Central memory CD8-positive, alpha-beta T cell (primary cell): ENCODE measurements around the gene C14orf180.

ENCODE experiments used
- ATAC-seq: fragments of 150-1000 bp; cut with Tn5 transposase; replicated peaks from 2 replicates; pipeline ENCODE4 v1.10.0; 2022; ENCODE audit warnings: mild to moderate bottlenecking, moderate FRiP score, moderate number of reproducible peaks; ENCODE audit not compliant: poor library complexity, severe bottlenecking; ENCODE audit errors: extremely low read depth
- DNase-seq, 2 donors: peaks; one replicate each; pipeline ENCODE4 v3.0.0; 2021; ENCODE audit warnings: low spot score in 2 of 2
- H3K27ac Mint-ChIP-seq: one replicate; pipeline ENCODE4 v1.8.0; 2022; ENCODE audit warnings: low read depth, mild to moderate bottlenecking, moderate library complexity, mixed read lengths
- H3K27me3 Mint-ChIP-seq: one replicate; pipeline ENCODE4 v1.8.0; 2022; ENCODE audit warnings: mixed read lengths
- H3K36me3 Mint-ChIP-seq: one replicate; pipeline ENCODE4 v1.8.0; 2022; ENCODE audit warnings: mild to moderate bottlenecking, moderate library complexity, mixed read lengths; ENCODE audit not compliant: insufficient read depth
- H3K4me1 Mint-ChIP-seq: one replicate; pipeline ENCODE4 v1.8.0; 2022; ENCODE audit warnings: mixed read lengths
- H3K4me3 Mint-ChIP-seq: one replicate; pipeline ENCODE4 v1.8.0; 2022; ENCODE audit warnings: mild to moderate bottlenecking, moderate library complexity, mixed read lengths
- H3K9me3 Mint-ChIP-seq: one replicate; pipeline ENCODE4 v1.8.0; 2022; ENCODE audit warnings: mixed read lengths

Gene C14orf180

DNA sequence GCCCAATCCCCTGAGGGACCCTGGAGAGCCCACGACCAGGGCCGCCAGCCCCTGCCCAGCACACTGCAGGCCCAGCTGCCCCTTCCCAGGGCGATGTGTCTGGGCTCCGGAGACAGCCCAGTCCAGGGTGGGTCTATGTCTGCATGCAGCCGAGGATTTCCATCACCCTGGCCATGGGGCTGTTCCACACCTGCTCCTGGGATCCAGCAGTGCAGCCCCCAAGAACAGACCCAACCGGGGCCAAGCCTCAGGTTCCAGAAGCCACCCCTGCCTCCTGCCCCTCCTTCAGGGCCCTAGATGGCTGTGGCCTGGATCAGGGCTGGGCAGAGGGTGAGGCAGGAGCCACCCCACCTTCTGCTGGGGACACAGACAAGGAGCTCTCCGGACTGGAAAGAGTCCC lies 11.5 kb downstream of the C14orf180 start:
- Mint-ChIP-seq H3K4me3 (no peak overlapping the region), H3K4me1 (no peaks in the 10 kb centered on the region), H3K9me3 (no peaks in the 10 kb centered on the region), H3K27ac (no peak overlapping the region), H3K36me3 (peaks cover 2% of the 10 kb centered on the region), H3K27me3 (peaks cover 1% of the 10 kb centered on the region)
- ATAC-seq (no peak), DNase-seq (no peak)

DNA sequence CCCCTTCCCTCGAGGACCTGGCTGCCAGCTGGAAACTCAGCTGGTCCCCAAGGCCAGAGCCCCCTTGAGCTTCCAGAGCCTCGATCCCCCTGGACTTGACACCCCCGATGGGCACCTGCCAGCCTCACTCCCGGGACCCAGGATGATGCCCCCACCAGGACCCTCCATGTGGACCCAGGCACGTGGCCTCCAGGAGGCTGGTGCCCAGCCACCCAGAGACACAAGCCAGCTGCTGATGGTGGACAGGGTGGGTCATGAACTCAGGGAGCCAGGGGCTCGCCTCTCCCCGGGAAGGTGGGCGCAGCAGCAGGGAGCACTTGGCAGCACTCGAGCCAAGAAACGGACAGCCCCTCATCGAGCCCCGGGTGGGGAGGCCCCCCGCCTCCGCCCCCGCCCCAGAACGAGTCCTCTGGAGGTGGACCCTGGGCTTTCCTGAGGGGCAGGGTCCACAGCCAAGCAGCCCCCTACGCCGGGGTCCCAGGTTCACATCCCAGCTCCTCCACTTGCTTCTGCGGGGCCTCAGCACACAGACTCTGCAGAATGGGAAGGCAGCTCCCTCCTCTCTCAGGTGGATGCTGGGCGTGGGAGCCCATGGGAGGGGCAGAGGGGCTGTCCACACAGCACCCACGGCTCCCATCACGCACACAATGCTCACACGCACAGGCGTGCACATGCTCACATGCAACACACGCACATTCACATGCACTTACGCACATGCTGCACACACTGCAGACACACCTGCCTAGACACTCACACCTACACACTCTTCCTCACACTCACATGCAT lies 12.1 kb downstream of the C14orf180 start:
- H3K36me3 Mint-ChIP-seq = peaks cover 2% of the 10 kb centered on the region
- no peak overlapping the region for H3K27ac Mint-ChIP-seq
- ATAC-seq (no peak), DNase-seq (no peak)
- peaks cover 8% of the 10 kb centered on the region for H3K27me3 Mint-ChIP-seq
- H3K4me1 Mint-ChIP-seq = no peaks in the 10 kb centered on the region
- H3K9me3 Mint-ChIP-seq = no peaks in the 10 kb centered on the region
- no peak overlapping the region for H3K4me3 Mint-ChIP-seq

DNA sequence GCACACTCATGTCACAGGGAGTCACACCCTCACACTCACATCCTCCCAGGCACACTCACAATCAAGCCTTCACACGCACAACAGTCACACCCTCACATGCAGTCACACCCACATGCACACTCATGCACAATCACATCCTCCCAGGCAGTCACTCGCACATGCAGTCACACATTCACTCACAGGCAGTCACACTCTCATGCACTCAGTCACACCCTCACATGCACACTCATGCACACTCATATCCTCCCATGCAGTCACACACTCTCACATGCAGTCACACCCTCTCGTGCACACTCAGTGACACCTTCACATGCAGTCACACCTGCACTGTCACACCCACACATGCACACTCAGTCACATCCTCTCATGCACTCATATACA lies 12.7 kb downstream of the C14orf180 start:
- H3K36me3 Mint-ChIP-seq = peaks cover 2% of the 10 kb centered on the region
- peaks cover 9% of the 10 kb centered on the region for H3K27me3 Mint-ChIP-seq
- ATAC-seq = no peak
- H3K4me1 Mint-ChIP-seq = no peaks in the 10 kb centered on the region
- DNase-seq = no peak
- no peak overlapping the region for H3K4me3 Mint-ChIP-seq
- H3K9me3 Mint-ChIP-seq = no peaks in the 10 kb centered on the region
- H3K27ac Mint-ChIP-seq = no peak overlapping the region

DNA sequence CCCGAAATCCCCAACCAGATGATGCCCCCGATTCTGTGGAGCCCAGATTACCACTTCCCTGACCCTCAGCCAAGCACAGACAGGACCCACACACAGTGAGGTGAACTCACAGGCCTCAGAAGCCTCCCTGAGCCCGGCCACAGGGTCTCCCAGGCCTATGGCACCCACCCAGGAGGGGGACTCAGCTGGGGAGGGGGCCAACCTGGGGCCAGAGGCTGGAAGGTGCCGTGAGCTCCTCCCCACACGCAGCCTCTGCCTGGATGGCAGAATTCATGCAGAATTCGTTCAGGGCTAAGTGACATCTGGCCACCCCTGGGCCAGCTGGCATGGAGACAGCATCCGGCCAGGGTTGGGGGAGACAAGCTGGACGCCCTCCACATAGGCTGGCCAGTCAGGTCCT lies 13.2 kb downstream of the C14orf180 start:
- H3K9me3 Mint-ChIP-seq = no peaks in the 10 kb centered on the region

DNA sequence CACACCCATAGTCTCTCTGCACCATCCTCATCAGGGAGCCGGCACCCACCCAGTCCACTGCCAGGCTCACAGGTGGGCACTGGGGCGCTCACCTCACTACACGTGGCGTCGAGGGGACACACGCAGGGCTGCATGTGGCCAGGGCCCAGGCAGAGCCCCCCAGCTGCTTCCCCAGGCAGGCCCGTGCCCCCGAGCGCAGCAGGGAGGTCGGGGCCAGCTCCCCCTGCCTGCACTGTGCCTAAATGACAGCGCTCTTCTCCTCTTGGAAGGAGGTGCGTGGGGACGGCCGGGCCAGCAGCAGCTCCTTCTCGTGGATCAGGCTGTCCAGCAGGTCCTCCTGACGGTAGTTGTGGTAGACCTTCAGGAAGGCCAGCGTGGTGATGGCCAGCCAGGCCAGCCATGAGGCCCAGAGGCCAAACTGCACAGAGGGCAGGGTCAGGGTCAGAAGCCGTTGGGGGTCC lies 13.7 kb downstream of the C14orf180 start:
- H3K36me3 Mint-ChIP-seq = peaks cover 2% of the 10 kb centered on the region
- no peak for ATAC-seq
- H3K27ac Mint-ChIP-seq = no peak overlapping the region
- H3K4me1 Mint-ChIP-seq = no peaks in the 10 kb centered on the region
- DNase-seq = no peak
- no peak overlapping the region for H3K4me3 Mint-ChIP-seq
- H3K27me3 Mint-ChIP-seq = peaks cover 9% of the 10 kb centered on the region
- no peaks in the 10 kb centered on the region for H3K9me3 Mint-ChIP-seq

More for the DNA sequence above, 13.2 kb downstream of the C14orf180 start:
- ATAC-seq (no peak), DNase-seq (no peak)
- no peak overlapping the region for H3K4me3 Mint-ChIP-seq
- H3K27ac Mint-ChIP-seq = no peak overlapping the region
- peaks cover 2% of the 10 kb centered on the region for H3K36me3 Mint-ChIP-seq
- peaks cover 9% of the 10 kb centered on the region for H3K27me3 Mint-ChIP-seq
- H3K4me1 Mint-ChIP-seq = no peaks in the 10 kb centered on the region

DNA sequence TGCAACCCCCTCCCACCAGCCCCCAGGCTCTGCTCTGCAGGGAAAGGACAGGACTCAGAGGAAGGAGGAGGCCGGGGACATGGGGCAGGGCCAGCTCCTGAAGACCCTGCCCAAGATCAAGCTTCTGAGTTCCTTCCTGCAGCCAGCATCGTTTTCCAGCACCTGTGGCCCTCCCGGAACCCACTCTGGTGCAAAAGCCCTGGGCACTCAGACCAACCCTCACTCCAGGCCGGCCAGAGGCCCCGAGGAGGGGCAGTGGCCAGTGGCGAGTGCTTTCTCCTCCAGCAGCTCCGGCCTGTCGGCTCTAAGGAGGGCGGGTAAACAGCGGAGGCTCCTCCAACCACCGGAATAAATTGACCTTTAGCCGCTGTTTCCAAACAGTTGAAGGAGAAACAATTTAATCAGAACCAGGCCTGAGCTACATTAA lies 14.2 kb downstream of the C14orf180 start:
- ATAC-seq = no peak
- Mint-ChIP-seq H3K27me3 (peaks cover 9% of the 10 kb centered on the region), H3K27ac (no peak overlapping the region), H3K36me3 (peaks cover 2% of the 10 kb centered on the region), H3K9me3 (no peaks in the 10 kb centered on the region), H3K4me1 (no peaks in the 10 kb centered on the region), H3K4me3 (no peak overlapping the region)
- DNase-seq = no peak

DNA sequence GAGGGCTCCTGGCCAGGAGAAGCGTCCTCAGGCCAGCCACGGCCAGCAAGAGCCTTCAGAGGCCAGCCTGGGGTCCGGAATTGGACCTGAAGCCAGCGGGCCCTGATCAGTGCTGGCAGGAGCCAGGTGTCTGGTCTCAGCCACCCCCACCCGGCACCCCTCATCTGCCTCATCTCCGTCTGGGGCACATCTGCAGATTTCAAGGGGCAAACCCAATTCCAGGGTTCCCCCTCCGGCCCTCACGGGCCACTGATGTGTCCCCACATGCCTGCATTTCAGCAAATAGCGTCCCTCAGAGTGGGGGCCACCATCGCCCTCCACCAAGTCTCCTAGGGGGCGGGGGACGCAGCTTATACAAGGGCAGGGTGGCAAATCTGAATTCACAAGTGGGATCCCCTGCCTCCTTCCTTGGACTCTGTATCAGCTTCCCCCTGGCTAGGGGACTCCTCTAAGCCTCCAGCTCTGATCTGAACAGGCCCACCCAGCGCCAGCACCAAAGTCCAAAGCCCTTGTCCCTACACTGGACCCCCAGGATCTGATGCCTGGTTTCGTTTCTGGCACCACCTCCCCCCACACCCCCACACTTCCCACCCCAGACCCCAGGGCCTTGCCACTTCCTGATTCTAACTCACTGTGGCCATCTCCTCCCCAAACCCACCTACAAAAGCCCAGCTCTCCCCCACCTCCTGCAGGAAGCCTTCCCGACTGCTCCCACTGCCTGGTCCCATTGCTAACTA lies 14.9 kb downstream of the C14orf180 start:
- Mint-ChIP-seq H3K36me3 (peaks cover 2% of the 10 kb centered on the region), H3K4me1 (no peaks in the 10 kb centered on the region), H3K4me3 (no peak overlapping the region), H3K9me3 (no peaks in the 10 kb centered on the region), H3K27me3 (peaks cover 15% of the 10 kb centered on the region), H3K27ac (no peak overlapping the region)
- ATAC-seq (no peak), DNase-seq (no peak)

DNA sequence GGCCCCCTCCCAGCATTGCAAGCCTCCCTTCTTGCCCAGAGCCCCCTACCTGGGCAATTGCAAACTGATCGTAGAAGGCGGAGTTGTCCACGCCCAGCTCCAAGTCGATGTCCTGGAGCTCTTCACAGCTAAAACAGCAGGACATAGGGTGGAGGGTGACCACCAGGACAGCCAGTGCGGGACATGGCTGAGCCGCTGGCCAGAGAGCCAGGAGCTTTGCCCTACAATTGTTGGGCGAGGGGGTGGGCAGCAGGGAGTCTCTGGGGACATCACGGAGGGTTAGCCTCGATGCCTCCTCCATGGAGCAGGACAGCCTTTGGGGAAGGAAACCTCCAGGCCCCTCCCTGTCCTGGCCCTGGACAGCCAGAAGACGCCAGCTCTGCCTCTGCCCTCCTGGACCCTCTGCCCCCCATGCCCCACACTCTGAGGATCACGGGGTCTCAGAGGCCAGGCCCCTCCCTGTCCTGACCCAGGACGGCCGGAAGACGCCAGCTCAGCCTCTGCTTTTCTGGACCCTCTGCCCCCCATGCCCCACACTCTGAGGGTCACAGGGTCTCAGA lies 15.6 kb downstream of the C14orf180 start:
- ATAC-seq = no peak
- H3K27me3 Mint-ChIP-seq = peaks cover 23% of the 10 kb centered on the region
- H3K4me1 Mint-ChIP-seq = peaks cover under 1% of the 10 kb centered on the region
- H3K27ac Mint-ChIP-seq = no peak overlapping the region
- H3K4me3 Mint-ChIP-seq = no peak overlapping the region
- no peaks in the 10 kb centered on the region for H3K9me3 Mint-ChIP-seq
- peaks cover 2% of the 10 kb centered on the region for H3K36me3 Mint-ChIP-seq
- no peak for DNase-seq

DNA sequence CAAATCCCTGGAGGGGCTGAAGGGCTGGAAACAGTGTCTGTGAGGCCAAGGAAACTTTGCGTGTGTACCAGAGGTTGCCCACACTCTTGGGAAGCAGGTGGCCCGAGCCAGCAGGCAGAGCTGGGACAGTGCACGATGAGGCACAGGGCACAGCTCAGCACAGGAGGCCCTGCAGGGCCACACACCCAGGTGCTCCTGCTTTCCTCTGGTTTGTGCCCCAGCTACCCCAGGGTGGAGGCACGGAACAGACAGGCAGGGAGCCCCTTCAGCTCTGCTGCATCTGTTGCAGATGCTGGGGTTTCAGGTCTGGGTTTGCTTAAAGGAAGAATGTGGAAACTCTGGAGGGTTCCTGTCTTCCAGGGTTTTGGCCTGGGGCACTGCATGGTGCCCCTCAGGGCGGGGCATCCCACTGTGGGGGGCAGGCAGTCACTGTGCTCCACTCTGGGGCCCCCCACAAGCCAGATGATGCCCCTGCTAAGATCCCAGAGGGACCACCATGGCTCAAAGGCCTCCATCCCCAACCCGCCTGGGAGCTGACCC lies 16.4 kb downstream of the C14orf180 start:
- Mint-ChIP-seq H3K9me3 (no peaks in the 10 kb centered on the region), H3K27ac (no peak overlapping the region), H3K36me3 (peaks cover 2% of the 10 kb centered on the region), H3K27me3 (peaks cover 31% of the 10 kb centered on the region), H3K4me1 (peaks cover 5% of the 10 kb centered on the region), H3K4me3 (no peak overlapping the region)
- ATAC-seq (no peak), DNase-seq (no peak)

DNA sequence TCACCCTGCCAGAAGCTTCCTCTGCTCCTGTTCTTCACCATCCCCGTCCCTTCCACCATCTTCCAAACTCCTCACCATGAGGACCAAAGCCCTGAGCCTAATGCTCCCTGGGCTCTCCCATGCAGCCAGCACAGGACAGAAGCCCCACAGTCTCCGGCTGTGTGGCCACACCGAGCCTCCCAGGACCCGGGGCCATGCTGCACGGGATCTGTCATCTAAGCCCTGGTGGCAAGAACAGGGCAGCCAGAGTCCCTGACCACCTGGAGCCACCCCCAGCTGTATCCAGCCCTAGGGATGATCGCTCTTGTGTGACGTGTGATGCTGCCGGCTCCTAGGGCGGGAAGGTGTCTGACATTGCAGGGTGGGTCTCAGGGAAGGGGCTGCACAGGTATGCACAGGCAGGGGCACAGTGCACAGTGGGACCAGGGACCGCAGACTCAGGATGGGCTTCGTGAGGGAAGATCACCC lies 16.9 kb downstream of the C14orf180 start:
- Mint-ChIP-seq H3K4me3 (no peak overlapping the region), H3K36me3 (peaks cover 2% of the 10 kb centered on the region), H3K9me3 (no peaks in the 10 kb centered on the region), H3K4me1 (peaks cover 5% of the 10 kb centered on the region), H3K27ac (no peak overlapping the region), H3K27me3 (peaks cover 36% of the 10 kb centered on the region)
- no peak for DNase-seq
- ATAC-seq = no peak

DNA sequence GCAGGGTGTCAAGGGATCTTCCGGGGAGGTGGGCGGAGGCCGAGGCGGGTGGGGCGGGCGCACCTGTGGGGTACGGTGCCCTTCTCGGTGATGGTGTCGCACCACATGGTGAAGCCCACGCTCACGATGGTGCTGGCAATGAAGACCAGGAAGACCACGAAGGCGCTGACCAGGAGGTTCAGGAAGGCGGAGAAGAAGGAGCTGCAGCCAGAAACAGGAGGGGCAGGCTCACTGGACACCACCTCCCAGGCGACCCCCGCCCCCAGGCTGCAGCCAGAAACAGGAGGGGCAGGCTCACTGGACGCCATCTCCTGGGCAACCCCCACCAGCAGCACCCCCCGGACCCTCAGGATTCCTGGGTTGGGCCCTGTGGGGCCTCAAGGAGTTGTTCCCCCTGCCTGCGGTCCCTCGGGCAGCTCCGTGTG lies 17.4 kb downstream of the C14orf180 start:
- peaks cover 2% of the 10 kb centered on the region for H3K36me3 Mint-ChIP-seq
- no peaks in the 10 kb centered on the region for H3K9me3 Mint-ChIP-seq
- H3K27me3 Mint-ChIP-seq = peaks cover 39% of the 10 kb centered on the region
- H3K4me1 Mint-ChIP-seq = peaks cover 5% of the 10 kb centered on the region
- no peak for DNase-seq
- H3K27ac Mint-ChIP-seq = no peak overlapping the region
- H3K4me3 Mint-ChIP-seq = no peak overlapping the region
- no peak for ATAC-seq

DNA sequence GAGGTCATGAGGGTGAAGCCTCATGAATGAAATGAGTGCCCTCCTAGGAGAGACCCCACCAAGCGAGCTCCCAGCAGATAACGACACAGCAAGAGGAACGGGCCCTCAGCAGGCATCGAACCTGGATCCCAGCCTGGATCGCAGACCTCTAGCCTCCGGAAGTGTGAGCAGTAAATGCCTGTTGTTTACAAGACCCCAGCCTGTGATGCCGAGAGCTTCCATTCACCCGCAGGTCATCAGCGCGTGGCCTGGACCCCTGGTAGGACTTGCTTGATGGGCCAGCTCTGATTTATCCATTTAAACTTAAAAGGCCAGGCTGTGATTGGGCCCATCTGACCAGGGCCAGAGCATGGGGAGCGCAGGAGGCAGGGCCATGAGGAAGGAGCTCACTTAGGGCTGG lies 18.0 kb downstream of the C14orf180 start:
- Mint-ChIP-seq H3K36me3 (peaks cover 2% of the 10 kb centered on the region), H3K4me3 (no peak overlapping the region), H3K27ac (no peak overlapping the region), H3K27me3 (peaks cover 46% of the 10 kb centered on the region), H3K4me1 (peaks cover 5% of the 10 kb centered on the region), H3K9me3 (no peaks in the 10 kb centered on the region)
- DNase-seq = no peak
- no peak for ATAC-seq
